NCI-H2029 treated with DMSO at 0.1 percent for 48 hours (cell line): ENCODE measurements around the gene NAXD.
"Not testable (repeated sequence)": the region's sequence is repeated elsewhere in the genome, so short reads cannot be mapped to it uniquely, and the experiment has no call there.

Experiments used
- DNase-seq: peaks from one replicate; lab custom pipeline; 2025; lab: John Stamatoyannopoulos, UW

Gene NAXD

DNA sequence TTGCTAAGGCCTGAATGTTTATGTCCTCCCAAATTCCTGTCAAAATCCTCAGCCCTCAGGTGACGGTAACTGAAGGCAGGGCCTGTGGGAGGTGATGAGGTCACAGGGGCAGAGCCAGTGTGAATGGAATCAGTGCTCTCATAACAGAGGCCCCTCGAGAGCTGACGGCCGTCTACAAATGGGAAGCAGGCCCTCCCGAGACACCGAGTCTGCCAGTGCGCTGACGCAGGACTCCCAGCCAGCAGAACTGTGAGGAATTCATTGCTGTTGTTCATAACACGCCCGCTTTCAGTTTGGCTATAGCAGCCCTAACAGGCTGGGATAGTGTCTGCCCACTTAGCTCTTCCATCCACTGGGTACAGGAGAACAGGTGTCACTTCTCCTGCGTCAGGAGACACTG, 49.3 kb downstream of the NAXD start:
- no peak for DNase-seq

DNA sequence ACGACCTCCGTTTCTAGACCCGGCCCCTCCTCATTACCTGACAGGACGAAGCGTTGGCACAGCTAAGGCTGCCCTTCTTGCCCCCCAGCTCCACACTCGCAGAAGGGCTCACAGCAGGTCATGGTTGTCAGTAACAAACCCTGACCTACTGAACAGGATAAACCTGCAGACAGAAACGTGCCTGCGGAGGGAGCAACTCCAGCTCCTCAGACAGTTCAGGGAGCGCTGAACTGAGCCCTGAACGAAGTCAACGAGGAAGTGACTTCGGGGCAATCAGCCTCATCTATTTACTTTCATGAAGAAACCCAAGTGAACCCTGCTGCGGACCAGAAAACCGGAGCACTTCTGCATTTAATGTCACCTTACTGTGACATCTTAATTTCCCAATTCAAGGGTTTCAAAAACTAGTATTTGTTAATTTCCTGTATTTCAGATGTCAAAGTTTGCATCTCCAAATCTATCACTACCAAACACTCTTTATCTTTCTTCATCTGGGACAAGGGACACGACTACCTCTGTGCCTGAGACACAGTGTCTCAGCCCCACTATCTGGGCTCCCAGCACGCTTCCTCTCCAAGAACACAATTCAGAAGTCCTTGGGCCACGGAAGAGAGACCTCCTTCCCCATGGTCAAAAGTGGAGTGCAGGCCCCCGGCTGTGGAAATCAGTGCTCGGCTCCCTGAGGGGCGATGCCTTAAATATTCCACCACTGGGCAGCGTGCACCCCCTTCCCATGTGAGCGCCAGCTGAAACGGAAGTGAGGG, 50.3 kb downstream of the NAXD start:
- DNase-seq = no peak

DNA sequence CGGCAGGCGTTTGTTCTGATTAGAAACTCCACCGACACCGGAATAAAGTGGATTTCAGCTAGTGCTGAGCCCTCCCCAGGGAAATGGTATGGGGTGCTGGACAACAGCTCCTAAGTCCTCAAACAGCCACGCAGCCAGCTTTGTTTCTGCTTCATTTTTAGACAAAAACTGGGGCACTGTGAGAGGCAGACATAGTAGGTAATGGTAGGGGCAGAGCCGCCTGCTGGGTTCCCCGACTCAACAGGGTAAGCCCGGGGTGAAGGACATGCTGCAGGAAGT, 50.8 kb downstream of the NAXD start:
- DNase-seq = no peak

DNA sequence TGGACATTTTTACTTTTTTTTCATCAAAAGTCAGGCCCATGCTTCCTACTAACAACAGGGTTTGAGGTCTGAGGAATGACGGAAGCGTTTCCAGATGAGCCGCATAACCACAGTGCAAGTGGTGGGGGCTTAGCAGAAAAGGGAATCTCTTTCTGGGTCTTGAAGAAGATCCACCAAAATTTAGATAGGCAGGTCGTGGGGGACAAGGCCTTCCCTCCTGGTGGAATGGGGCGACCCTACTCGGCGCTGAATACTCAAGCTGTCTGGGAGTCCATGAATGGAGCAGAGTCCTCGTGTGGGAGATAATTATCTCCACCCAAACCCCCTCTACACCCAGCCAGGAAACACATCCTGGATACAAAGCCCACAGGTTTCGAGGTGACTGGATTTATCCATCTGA, 53.7 kb downstream of the NAXD start:
- DNase-seq = no peak

DNA sequence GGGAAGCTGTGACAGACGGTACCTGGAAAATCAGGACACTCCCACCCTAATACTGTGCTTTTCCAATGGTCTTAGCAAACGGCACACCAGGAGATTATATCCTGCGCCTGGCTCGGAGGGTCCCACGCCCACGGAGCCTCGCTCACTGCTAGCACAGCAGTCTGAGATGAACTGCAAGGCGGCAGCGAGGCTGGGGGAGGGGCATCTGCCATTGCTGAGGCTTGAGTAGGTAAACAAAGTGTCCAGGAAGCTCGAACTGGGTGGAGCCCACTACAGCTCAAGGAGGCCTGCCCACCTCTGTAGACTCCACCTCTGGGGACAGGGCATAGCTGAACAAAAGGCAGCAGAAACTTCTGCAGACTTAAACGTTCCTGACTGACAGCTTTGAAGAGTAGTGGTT, 54.5 kb downstream of the NAXD start:
- not testable (repeated sequence) for DNase-seq

DNA sequence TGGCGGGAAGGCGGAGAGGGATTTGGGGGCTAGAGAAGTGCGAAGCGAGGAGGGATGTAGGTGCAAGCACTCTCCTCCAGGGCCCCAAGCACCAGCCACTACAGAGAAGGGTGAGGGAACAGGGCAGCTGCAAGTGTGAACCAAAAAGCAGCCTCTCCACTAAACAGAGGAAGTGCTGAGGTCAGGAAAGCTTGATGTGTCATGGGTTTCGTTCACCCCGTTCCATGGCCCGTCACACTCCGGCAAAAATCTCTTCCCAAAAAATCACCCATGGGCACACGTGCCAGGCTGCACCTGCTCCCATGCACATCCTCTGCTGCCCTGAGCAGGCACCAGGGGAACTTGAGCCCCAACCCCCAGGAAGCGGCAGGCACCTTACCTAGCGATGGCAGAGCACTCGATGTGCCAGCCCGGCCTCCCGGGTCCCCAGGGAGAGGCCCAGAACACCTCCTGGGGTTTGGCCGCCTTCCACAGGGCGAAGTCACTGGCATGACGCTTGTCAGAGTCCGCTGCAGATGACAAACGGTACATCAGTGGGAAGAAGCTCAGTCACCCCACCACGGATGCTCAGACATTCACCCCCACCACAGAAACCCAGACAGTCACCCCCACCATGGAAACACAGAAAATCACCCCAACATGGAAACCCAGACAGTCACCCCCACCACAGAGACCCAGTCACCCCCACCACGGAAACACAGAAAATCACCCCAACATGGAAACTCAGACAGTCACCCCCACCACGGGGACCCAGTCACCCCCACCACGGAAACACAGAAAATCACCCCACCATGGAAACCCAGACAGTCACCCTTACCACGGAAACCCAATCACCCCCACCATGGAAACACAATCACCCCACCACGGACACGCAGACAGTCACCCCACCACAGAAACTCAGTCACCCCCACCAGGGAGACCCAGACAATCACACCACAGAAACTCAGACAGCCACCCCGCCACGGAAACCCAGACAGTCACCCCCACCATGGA, 61.5 kb downstream of the NAXD start:
- DNase-seq = no peak

DNA sequence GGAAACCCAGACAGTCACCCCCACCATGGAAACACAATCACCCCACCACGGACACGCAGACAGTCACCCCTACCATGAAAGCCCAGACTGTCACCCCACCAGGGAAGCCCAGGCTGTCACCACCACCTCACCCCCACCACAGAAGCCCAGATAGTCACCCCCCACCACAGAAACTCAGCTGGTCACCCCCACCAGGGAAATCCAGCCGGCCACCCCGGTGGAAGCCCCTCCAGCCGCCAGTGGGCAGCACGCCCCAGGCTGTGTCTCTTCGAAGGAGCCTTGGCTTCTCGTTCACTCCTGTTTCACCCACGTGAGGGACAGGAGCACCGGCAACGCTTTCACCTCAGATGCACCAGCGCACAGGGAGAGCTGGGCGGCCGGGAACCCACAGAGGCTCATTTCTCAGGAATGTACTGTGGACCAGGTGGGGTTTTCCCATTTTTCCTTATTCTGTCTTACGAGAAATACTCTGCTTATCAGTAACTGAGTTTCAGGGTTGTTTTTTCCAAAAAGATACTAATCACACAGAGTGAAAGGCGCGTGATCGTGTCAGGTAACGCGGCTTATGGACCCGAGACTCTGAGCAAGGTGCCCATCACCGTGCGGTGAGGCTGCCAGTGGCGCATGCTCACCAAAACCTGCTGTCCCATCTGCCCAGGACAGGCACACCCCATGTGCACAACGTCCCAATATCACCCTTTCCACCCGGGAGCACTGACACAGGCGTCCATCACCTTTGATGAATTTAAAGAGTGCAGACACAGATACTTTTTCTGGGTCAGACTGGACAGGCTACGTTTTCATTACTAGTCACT, 62.6 kb downstream of the NAXD start:
- no peak for DNase-seq

DNA sequence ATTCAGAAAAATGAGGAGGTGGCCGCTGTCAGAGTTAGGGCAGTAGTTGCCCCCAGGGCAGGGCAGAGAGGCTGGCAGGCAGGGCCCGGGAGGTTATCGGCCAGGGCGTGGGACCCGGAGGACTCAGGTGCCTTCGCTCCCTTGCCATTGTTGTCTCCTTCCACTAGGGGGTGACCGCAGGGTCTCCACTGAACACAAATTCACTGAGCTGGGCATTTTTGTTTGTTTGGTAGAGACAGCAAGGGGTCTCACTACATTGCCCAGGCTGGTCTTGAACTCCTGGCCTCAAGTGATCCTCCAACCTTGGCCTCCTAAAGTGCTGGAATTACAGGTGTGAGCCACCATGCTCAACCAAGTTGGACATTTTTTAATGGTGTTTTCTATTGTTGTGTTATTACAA, 65.5 kb downstream of the NAXD start:
- DNase-seq = no peak

DNA sequence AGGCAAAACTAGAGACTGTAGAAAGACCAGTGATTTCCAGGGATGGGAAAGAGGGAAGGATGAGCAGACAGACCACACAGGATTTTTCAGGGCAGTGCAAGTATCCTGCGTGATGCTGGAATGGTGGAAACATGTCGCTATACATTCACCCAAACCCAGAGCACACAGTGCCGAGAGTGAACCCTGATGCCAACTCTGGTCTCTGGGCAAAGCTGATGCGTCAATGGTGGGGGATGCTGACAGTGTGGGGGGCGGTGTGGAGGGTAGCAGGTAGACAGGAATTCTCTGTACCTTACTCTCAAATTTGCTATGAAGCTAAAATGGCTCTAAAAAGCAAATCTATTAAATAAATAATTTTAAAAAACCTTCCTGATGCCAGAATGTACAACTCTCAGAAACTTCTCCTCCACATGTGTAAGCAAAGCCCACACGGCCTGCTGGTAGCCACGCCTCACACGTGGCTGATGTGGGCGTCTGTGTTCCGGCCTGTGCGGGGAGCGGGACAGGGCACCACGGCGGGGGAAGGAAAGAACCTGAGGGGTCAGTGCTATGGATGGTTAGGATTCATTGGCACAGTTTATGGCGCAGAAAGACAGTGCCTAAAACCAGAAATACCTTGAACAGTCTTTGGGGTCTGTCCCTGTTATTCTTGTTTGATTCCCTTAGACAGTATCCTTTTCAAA, 66.7 kb downstream of the NAXD start:
- no peak for DNase-seq

DNA sequence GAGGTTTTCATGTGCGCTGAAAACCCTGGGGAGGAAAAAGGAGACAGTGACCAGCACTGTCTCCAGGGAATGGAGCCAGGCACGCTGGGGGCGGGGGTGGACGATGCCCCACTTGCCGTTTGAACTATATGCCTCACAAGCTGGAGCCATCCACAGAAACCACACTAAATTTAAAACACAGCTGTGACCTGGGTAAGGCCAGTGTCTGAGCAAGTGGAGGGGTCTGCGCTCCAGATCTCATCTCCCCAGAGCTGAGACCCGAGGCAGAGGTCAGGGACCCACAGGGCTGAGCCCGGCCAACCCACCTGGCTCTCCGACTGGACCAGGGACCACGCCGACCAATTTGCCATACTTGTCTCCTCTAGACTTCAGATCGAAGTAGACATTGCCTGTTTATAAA, 67.4 kb downstream of the NAXD start:
- DNase-seq = no peak

DNA sequence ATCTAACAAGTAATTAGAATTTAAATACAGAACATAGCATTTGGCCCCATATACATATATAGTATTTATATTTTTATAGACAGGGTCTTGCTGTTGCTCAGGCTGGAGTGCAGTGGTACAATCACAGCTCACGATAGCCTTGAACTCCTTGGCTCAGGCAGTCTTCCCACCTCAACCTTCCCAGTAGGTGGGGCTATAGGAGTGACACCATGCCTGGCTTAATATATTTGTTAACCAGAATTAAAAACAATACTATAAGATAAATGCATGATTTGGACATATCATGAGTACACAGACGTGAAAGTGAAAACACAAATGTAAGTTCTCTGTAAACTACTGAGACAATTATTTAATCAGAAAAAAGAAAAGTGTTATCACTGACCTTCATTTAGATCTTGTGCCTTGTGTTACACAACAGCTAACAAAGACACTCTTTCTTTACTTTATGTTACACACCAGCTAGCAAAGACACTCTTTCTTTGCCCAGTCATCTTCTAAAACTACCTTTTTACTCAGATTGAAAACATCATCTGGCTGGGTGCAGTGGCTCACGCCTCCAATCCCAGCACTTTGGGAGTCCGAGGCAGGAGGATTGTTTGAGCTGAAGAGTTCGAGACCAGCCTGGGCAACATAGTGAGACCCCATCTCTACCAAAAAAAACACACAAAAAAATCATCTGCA, 68.0 kb downstream of the NAXD start:
- DNase-seq = no peak

DNA sequence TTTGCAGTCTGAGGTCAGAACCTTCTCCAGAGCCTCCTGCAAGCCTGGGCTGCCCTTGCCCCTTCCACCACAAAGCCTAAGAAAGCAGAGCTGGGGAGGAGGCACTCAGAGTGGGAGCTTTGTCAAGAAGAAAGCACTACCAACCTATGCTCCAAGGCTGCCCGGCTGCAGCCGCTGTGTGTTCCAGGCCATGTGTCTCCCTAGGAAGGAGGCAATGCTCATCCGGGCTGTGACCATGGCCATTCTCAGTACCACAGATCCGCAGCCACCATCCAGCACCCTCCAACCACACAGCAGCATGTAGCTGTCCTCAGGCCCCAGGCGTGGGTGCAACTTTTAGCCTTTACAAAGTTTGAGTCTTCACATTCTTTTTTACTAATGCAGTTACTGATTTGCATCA, 68.6 kb downstream of the NAXD start:
- no peak for DNase-seq

DNA sequence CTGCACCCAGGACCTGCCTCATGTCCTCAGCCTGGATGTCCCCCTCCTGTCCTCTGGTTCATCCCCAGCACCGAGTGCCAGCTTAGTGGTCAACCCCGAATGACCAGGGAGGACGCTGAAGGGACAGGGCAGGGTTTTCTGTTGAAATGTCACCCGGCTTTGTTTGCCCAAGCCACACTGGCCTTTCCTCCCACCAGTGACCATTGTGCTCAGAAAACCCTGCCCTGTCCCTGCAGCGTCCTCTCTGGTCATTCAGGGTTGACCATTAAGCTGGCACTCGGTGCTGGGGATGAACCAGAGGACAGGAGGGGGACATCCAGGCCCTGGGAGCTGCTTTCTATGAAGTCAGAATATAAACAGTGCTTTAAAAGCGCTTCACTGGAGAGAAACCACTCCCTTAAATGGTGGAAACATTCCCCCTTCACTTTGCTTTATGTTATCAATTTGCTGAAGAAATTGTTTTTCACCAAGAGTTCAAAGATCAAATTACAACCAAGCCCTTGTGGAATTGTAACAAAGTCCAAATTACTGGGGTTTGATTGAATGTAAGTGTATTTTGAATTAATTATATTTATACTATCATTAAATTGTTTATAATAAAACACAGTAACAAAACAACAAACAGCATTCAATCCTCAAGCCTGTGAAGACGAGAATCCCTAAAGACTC, 69.2 kb downstream of the NAXD start:
- no peak for DNase-seq

DNA sequence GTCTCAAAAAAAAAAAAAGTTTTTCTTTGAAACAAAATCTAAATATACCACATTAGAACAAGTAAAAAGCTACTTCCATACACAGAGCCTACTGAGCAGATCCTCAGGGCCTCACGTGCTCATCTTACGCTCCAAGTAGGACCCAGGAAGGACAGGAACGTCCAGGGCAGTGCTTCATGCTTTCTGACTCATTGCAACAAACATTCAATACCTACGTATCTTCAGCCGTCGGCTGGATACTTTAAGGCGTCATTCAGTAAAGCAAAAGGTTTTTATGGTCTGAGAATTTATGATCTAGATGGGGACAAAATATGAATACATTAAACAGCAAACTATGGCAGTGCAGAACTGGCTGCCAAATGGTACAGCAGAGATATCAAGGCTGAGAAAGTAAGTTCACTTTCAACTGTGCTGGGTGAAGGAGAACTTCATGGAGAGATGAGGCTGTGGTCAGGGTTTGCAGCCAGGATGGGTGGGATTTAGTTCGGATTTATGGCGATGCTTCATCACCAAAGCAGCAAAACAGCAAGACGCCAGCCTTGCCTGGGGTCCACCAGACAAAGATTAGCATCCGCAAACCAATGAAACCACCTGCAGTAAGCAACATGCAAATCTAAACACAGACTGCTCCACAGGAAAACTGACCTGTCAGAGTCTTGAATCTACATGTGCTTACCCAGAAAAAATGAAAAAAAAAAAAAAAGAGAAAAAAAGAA, 70.1 kb downstream of the NAXD start:
- DNase-seq = no peak

DNA sequence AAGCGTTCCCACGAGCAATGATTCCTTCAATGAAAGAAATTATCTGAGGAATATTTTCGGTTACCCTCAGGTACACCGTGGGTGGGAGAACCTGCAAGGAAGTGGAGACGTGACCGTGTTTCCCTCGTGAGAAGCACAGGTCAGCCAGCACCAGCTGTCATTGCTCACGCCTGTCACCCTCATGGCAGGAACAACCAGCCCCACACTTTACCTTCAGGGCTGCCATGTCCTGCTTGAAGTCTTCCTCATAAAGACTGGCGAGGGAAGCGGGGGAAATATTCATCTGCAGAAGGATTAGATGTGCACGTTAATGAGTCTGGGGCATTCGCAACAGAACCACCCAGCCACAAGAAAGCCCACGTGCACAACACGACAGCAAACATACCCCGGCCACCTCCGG, 72.4 kb downstream of the NAXD start:
- DNase-seq = no peak

DNA sequence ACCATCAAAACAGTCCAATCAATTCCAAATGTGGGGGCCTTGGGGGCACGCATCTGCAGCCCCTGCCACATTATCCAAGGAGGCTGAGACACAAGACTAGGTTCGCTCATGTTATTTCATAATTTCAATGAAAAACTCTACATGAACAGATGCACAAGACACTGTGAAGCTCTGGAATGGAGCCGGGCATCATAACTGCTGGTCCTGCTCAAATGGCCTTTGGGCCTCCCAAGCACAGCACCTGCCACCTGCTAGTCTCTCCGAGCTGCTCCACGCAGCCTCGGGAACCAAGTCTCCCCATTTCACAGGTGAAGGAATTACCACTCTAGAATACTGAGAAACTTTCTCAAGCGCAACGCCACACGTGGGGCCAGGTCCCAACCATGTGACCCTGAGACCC, 73.7 kb downstream of the NAXD start:
- no peak for DNase-seq
